Erythroblast (primary cell): ENCODE measurements around the gene UBXN6.

Source experiments
- GATA1 ChIP-seq: IDR thresholded peaks from 2 replicates; pipeline ENCODE4 v1.6.1; 2011; ENCODE audit warnings: low read depth, mild to moderate bottlenecking, control low read depth, low read length, moderate library complexity
- POLR2A ChIP-seq: IDR thresholded peaks from 2 replicates; pipeline ENCODE4 v1.6.1; 2011; ENCODE audit warnings: mild to moderate bottlenecking, low read length

DNA sequence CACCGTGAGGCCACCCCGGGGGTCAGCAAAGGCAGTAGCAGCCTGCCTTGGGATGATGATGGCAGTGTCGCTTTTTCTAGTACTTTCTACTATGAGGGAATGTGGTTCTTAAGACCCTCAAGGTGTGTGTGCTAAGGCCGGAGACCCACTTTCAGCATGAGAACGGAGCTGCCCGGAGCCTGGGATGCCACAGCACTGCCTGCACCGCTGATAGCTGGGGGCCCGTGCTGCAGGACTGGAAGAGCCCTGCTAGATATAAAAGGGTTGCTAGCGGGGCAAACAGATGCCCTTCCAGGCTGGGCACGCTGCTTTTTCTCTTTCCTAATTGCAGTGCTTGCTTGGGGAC, 46.2 kb upstream of the UBXN6 start:
- no peak for TF ChIP-seq POLR2A
- no peak for TF ChIP-seq GATA1
